Peyer's patch (tissue), 4 donors: ENCODE results near the gene PAGR1. TPM values are rescaled to one million over a fixed set of nuclear protein-coding genes. Genes with fewer than 3 reads are reported as not detected.
A peak's percentile ranks its signal among the peaks of the same experiment; 100 is the strongest.
"Not testable (repeated sequence)": the region's sequence is repeated elsewhere in the genome, so short reads cannot be mapped to it uniquely, and the experiment has no call there.

ENCODE experiments used
- DNase-seq, 3 donors: peaks; one replicate each; pipeline ENCODE4 v3.0.0-alpha.2; 2017 to 2019
- H3K27ac ChIP-seq, 4 donors: fragments of 200-600 bp; sonication (generic); one replicate each; pipeline ENCODE4 v1.5.1; 2016 to 2019
- H3K27me3 ChIP-seq, 2 donors: fragments of 200-600 bp; sonication (generic); one replicate each; pipeline ENCODE4 v1.5.1; 2019
- H3K36me3 ChIP-seq, 3 donors: fragments of 200-600 bp; sonication (generic); one replicate each; pipeline ENCODE4 v1.5.1; 2016 to 2019
- H3K4me1 ChIP-seq, 4 donors: fragments of 200-600 bp; sonication (generic); one replicate each; pipeline ENCODE4 v1.5.1; 2016 to 2019
- H3K4me3 ChIP-seq, 4 donors: fragments of 200-600 bp; sonication (generic); 1 replicate in 3 of 4; 2 replicates in 1 of 4; pipeline ENCODE4 v1.5.1; 2016 to 2019; ENCODE audit warnings: mild to moderate bottlenecking in 1 of 4
- H3K9me3 ChIP-seq, 4 donors: fragments of 200-600 bp; sonication (generic); one replicate each; pipeline ENCODE4 v1.5.1; 2016 to 2019; ENCODE audit warnings: mild to moderate bottlenecking in 1 of 4
- POLR2A ChIP-seq, 2 donors: fragments of 450-650 bp; IDR thresholded peaks; one replicate each; pipeline ENCODE4 v1.5.1; 2017; ENCODE audit warnings: antibody characterized with exemption in 2 of 2, mild to moderate bottlenecking in 2 of 2, moderate library complexity in 2 of 2
- total RNA-seq, 4 donors: library from RNA; depleted of rRNA; stranded (reverse); fragments of >200 nt; gene quantifications; one replicate each; pipeline ENCODE4 v1.1.0, GENCODE V29; 2016
- TF ChIP-seq, protein P1 (sequence below), 6 experiments: fragments of 450-650 bp in 4 of 6; fragments of 200-600 bp in 2 of 6; sonication (generic) in 1 of 6; IDR thresholded peaks; one replicate each; pipeline ENCODE4 v1.5.1; 2017 to 2019; ENCODE audit warnings: antibody characterized with exemption in 6 of 6, mild to moderate bottlenecking in 3 of 6, moderate library complexity in 1 of 6

The PAGR1 gene
- total RNA-seq, 4 donors from 2014 or later = 39.5 to 50.3 (median 48.3) TPM

- Histone ChIP-seq H3K27me3 (no peaks in the 10 kb centered on the region), H3K4me1 (no peaks in the 10 kb centered on the region), H3K4me3 (no peak overlapping the region), H3K9me3 (no peaks in the 10 kb centered on the region), H3K27ac (no peak overlapping the region), H3K36me3 (peaks cover 0 to 6% (median 0%) of the 10 kb centered on the region in 3 donors)
- no peak for DNase-seq
- TF ChIP-seq, protein P1, sequence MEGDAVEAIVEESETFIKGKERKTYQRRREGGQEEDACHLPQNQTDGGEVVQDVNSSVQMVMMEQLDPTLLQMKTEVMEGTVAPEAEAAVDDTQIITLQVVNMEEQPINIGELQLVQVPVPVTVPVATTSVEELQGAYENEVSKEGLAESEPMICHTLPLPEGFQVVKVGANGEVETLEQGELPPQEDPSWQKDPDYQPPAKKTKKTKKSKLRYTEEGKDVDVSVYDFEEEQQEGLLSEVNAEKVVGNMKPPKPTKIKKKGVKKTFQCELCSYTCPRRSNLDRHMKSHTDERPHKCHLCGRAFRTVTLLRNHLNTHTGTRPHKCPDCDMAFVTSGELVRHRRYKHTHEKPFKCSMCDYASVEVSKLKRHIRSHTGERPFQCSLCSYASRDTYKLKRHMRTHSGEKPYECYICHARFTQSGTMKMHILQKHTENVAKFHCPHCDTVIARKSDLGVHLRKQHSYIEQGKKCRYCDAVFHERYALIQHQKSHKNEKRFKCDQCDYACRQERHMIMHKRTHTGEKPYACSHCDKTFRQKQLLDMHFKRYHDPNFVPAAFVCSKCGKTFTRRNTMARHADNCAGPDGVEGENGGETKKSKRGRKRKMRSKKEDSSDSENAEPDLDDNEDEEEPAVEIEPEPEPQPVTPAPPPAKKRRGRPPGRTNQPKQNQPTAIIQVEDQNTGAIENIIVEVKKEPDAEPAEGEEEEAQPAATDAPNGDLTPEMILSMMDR (IDR thresholded peaks at IDR 0.05) = no peak
- no peak for TF ChIP-seq POLR2A (IDR thresholded peaks at IDR 0.05)
These were observed 41.2 kb upstream of the PAGR1 start for GRCh38 chr16:29774730-29775129.

GRCh38 chr16:29775742-29776408, 40.1 kb upstream of the PAGR1 start:
- Histone ChIP-seq H3K27me3 (no peaks in the 10 kb centered on the region), H3K4me1 (no peaks in the 10 kb centered on the region), H3K9me3 (no peaks in the 10 kb centered on the region), H3K4me3 (no peak overlapping the region), H3K36me3 (peaks cover 0 to 6% (median 0%) of the 10 kb centered on the region in 3 donors), H3K27ac (peak overlapping the region in 1 of 4 donors; percentile 20)
- DNase-seq = no peak
- no peak for TF ChIP-seq POLR2A (IDR thresholded peaks at IDR 0.05)
- TF ChIP-seq, protein P1 (IDR thresholded peaks at IDR 0.05) = no peak

DNA sequence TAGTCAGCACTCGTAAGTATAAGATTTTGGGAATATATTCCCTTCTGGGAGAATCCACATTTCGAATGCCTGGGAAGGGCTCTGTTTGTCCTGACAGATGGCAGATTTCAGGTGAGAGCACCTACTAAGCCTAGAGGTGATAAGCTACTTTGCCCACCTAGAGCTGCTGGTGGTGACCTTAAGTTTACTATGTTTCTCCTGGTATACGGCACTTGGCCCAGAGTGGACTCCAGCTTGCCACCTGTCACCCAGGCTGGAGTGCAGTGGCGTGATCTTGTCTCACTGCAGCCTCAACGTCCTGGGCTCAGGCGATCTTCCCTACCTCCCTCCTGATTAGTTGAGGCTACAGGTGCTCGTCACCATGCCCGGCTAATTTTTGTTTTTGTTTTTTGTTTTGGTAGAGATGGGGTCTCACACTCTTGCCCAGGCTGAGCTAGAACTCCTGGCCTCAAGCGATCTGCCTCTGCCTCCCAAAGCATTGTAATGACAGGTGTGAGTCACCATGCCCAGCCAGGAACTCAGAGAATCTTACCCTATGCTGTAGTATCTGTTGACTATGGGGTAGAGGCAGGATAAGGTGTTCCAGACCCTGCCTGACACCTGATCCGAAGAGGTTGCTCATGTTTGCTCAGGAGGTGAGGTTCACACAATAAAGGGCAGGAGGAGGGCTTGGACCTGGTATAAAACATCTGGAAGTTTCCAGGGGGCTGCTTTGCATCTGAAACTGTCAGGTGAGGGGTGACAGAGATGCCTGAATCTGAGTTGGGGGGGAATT, 38.2 kb upstream of the PAGR1 start, which contains the start of gene ZG16:
Gene ZG16 (plus strand): TSS at position 681 of the 775 bp plus-strand sequence. CDS start 1,011 bp downstream, outside the sequence.
- DNase-seq = no peak

GRCh38 chr16:29779474-29779873, 36.5 kb upstream of the PAGR1 start:
- peaks cover 0 to 6% (median 0%) of the 10 kb centered on the region in 3 donors for H3K36me3 ChIP-seq
- H3K4me3 ChIP-seq = peak overlapping the region in 1 of 4 donors; percentile 16
- no peaks in the 10 kb centered on the region for H3K27me3 ChIP-seq
- no peak for DNase-seq
- no peaks in the 10 kb centered on the region for H3K9me3 ChIP-seq
- no peaks in the 10 kb centered on the region for H3K4me1 ChIP-seq
- TF ChIP-seq, protein P1 (IDR thresholded peaks at IDR 0.05) = no peak
- TF ChIP-seq POLR2A (IDR thresholded peaks at IDR 0.05) = no peak
- H3K27ac ChIP-seq = peak overlapping the region in 2 of 4 donors; percentile 34 to 59

More for the DNA sequence above, 38.2 kb upstream of the PAGR1 start, which contains the start of gene ZG16:
- H3K36me3 ChIP-seq = peaks cover 0 to 6% (median 0%) of the 10 kb centered on the region in 3 donors
- no peaks in the 10 kb centered on the region for H3K9me3 ChIP-seq
- no peaks in the 10 kb centered on the region for H3K4me1 ChIP-seq
- no peaks in the 10 kb centered on the region for H3K27me3 ChIP-seq
- TF ChIP-seq, protein P1 (IDR thresholded peaks at IDR 0.05) = no peak
- no peak for TF ChIP-seq POLR2A (IDR thresholded peaks at IDR 0.05)
- peak within 1 kb of the TSS in 1 of 4 donors; percentile 16 for H3K4me3 ChIP-seq
- H3K27ac ChIP-seq = peak within 1 kb of the TSS in 2 of 4 donors; percentile 34 to 59

- H3K9me3 ChIP-seq, H3K4me3 ChIP-seq, H3K36me3 ChIP-seq, H3K4me1 ChIP-seq, H3K27me3 ChIP-seq, DNase-seq, H3K27ac ChIP-seq: not testable (repeated sequence)
These were observed 32.6 kb upstream of the PAGR1 start for GRCh38 chr16:29783094-29783953.
